HUES6 (cell line): Measurements from ENCODE around the gene LHFPL6.

ENCODE experiments used
- H3K27ac ChIP-seq: 2 replicates; pipeline ENCODE4 v1.7.0; 2013; ENCODE audit warnings: low read depth, mild to moderate bottlenecking, low read length, inconsistent platforms
- H3K27me3 ChIP-seq: 2 replicates; pipeline ENCODE4 v1.6.1; 2013; ENCODE audit warnings: low read length; ENCODE audit not compliant: control insufficient read depth, insufficient read depth
- H3K36me3 ChIP-seq: 2 replicates; pipeline ENCODE4 v1.6.1; 2013; ENCODE audit warnings: low read length; ENCODE audit not compliant: control insufficient read depth, insufficient read depth
- H3K4me1 ChIP-seq: 2 replicates; pipeline ENCODE4 v1.6.1; 2013; ENCODE audit warnings: low read length; ENCODE audit not compliant: control insufficient read depth, insufficient read depth
- H3K4me3 ChIP-seq: 2 replicates; pipeline ENCODE4 v1.5.1; 2013; ENCODE audit warnings: low read depth, low read length
- H3K9ac ChIP-seq: one replicate; pipeline ENCODE4 v1.6.1; 2013; ENCODE audit warnings: mild to moderate bottlenecking, low read length
- H3K9me3 ChIP-seq: 2 replicates; pipeline ENCODE4 v1.6.1; 2013; ENCODE audit warnings: low read depth, low read length; ENCODE audit not compliant: control insufficient read depth, insufficient read depth

LHFPL6 gene

GRCh38 chr13:39554371-39554770 lies 48.6 kb downstream of the LHFPL6 start:
- Histone ChIP-seq H3K27ac (no peak overlapping the region), H3K4me3 (no peak overlapping the region), H3K9me3 (no peaks in the 10 kb centered on the region; the same call in 1 of the 2 replicates), H3K36me3 (no peaks in the 10 kb centered on the region), H3K9ac (no peak overlapping the region), H3K4me1 (0 out of 2 replicates have a peak, but pooled peaks cover 4% of the 10 kb centered on the region), H3K27me3 (no peaks in the 10 kb centered on the region)

DNA sequence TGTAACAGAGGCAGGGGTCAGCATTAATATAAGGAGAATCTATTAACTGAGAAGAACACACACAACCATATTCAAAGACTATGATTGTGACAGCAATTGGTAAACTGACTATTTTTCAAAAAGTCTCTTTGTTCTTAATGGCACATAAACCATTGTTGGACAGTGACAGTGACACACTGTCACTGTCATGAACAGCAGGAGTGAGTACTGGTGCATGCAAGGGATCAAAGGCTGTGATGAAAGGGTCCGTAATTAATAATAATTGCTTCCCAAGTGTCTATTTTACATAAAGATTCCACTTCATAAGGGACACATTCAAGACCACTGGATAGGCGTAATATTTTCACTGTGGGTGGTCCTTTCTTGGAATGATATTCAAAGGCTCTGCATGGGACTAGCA lies 50.7 kb downstream of the LHFPL6 start:
- Histone ChIP-seq H3K4me3 (no peak overlapping the region), H3K27me3 (no peaks in the 10 kb centered on the region), H3K36me3 (no peaks in the 10 kb centered on the region), H3K27ac (no peak overlapping the region), H3K9ac (no peak overlapping the region), H3K9me3 (no peaks in the 10 kb centered on the region; the same call in 1 of the 2 replicates), H3K4me1 (no peaks in the 10 kb centered on the region)

DNA sequence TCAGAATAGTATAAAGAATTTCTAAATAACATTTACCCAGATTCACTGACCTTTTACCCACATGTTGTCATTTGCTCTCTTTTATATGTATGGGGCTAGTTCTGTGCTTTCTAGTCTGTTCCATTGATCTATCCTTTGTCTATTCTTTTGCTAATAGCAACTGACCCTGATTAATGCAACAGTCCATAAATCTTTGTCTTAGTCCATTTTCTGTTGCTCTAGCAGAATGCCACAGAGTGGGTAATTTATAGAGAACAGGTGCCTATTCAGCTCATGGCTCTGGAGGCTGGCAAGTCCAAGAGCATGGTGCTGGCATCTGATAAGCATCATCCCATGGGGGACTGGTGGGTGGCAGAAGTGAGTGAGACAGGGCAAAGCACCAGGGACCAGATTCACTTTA lies 52.1 kb downstream of the LHFPL6 start:
- Histone ChIP-seq H3K36me3 (no peaks in the 10 kb centered on the region), H3K27me3 (no peaks in the 10 kb centered on the region), H3K9ac (no peak overlapping the region), H3K27ac (no peak overlapping the region), H3K4me1 (peaks cover 4% of the 10 kb centered on the region; the same call in 1 of the 2 replicates), H3K9me3 (no peaks in the 10 kb centered on the region; the same call in 1 of the 2 replicates), H3K4me3 (no peak overlapping the region)

DNA sequence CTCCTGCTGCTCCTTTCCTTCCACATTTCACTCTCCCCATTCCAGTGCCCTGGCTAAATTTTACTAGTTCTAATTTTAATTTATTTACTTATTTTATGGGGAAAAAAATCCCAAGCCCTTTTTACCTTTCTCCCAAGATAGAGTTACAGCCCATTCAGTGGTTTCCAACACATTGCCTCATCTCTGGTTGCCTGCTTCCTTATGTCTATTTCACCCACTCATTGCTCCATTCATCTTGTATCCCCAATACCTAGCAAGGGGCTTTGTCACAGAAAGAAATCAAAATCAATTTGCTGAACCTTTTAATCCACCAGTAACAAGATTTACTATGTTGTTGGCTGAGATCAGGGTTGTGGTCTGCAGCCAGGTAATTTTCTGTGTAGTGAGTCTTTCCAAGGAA lies 55.9 kb downstream of the LHFPL6 start:
- Histone ChIP-seq H3K36me3 (no peaks in the 10 kb centered on the region), H3K4me3 (no peak overlapping the region), H3K4me1 (peaks cover 4% of the 10 kb centered on the region; the same call in 1 of the 2 replicates), H3K9me3 (no peaks in the 10 kb centered on the region; the same call in 1 of the 2 replicates), H3K27ac (no peak overlapping the region), H3K27me3 (no peaks in the 10 kb centered on the region), H3K9ac (no peak overlapping the region)

- H3K27me3 ChIP-seq = no peaks in the 10 kb centered on the region
- H3K4me1 ChIP-seq = peaks cover 4% of the 10 kb centered on the region; the same call in 1 of the 2 replicates
- no peak overlapping the region for H3K9ac ChIP-seq
- H3K4me3 ChIP-seq = no peak overlapping the region
- H3K9me3 ChIP-seq = no peaks in the 10 kb centered on the region
- H3K36me3 ChIP-seq = no peaks in the 10 kb centered on the region
- no peak overlapping the region for H3K27ac ChIP-seq
Observed at GRCh38 chr13:39542361-39542760, 60.6 kb downstream of the LHFPL6 start.

GRCh38 chr13:39540929-39541605 lies 61.9 kb downstream of the LHFPL6 start:
- H3K27ac ChIP-seq = no peak overlapping the region
- H3K4me3 ChIP-seq = no peak overlapping the region
- H3K36me3 ChIP-seq = no peaks in the 10 kb centered on the region
- no peak overlapping the region for H3K9ac ChIP-seq
- no peaks in the 10 kb centered on the region for H3K9me3 ChIP-seq
- no peaks in the 10 kb centered on the region for H3K27me3 ChIP-seq
- no peaks in the 10 kb centered on the region for H3K4me1 ChIP-seq

DNA sequence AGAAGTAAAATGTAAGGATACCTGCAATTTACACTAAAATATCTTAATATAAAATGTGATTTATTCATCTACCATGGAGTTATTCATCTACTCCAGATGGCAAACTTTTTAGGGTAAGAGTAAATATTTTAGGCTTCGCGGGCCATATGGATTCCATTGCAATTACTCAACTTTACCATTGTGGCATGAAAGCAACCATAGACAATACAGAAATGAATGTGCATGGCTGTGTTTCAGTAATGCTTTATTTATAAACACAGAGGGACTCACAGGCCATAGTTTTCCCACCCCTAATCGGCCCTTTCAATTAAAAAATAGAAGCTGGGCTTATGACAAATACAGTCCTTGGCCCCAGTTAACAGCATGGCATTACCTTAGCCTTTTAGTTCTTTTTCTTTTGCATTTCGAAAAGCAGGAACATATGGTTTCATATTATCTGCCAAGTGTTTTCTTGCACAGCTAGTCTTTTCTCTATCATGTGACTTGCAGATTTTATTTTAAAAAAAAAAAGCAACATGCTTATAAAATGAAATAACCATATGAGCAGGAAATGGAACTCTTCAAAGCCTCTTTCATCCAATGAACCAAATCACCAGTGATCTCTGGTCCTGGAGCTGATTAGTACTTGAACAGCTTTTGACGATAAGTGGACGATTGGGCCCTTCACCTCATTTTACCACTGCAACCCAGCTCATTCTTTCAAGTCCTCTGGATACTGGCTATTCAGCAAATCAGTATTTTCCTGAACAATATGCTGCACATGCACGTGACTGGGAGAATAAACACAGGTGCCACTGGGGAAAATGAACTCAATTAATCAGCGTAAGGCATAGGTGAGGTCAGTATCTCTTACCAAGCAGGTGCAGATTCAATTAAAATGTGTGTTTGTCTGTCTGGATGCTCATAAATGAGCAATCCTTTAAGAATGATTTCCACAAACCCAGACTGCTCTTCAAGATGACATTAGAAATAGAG lies 63.9 kb downstream of the LHFPL6 start:
- H3K4me3 ChIP-seq = no peak overlapping the region
- no peaks in the 10 kb centered on the region for H3K9me3 ChIP-seq
- H3K27me3 ChIP-seq = no peaks in the 10 kb centered on the region
- H3K27ac ChIP-seq = no peak overlapping the region
- no peak overlapping the region for H3K9ac ChIP-seq
- H3K4me1 ChIP-seq = no peaks in the 10 kb centered on the region
- H3K36me3 ChIP-seq = no peaks in the 10 kb centered on the region

- no peak overlapping the region for H3K27ac ChIP-seq
- H3K4me1 ChIP-seq = no peaks in the 10 kb centered on the region
Observed at GRCh38 chr13:39536906-39537305, 66.1 kb downstream of the LHFPL6 start.

GRCh38 chr13:39536274-39536673 lies 66.7 kb downstream of the LHFPL6 start:
- Histone ChIP-seq H3K27me3 (no peaks in the 10 kb centered on the region), H3K4me3 (no peak overlapping the region), H3K36me3 (no peaks in the 10 kb centered on the region), H3K27ac (no peak overlapping the region), H3K9ac (no peak overlapping the region), H3K9me3 (no peaks in the 10 kb centered on the region), H3K4me1 (no peaks in the 10 kb centered on the region)

More at GRCh38 chr13:39536906-39537305, 66.1 kb downstream of the LHFPL6 start:
- Histone ChIP-seq H3K9ac (no peak overlapping the region), H3K27me3 (no peaks in the 10 kb centered on the region), H3K4me3 (no peak overlapping the region), H3K36me3 (no peaks in the 10 kb centered on the region), H3K9me3 (no peaks in the 10 kb centered on the region)

GRCh38 chr13:39533651-39534150 lies 69.3 kb downstream of the LHFPL6 start:
- Histone ChIP-seq H3K9me3 (no peaks in the 10 kb centered on the region), H3K27me3 (no peaks in the 10 kb centered on the region), H3K36me3 (no peaks in the 10 kb centered on the region), H3K4me3 (no peak overlapping the region), H3K27ac (no peak overlapping the region), H3K4me1 (no peaks in the 10 kb centered on the region), H3K9ac (no peak overlapping the region)

DNA sequence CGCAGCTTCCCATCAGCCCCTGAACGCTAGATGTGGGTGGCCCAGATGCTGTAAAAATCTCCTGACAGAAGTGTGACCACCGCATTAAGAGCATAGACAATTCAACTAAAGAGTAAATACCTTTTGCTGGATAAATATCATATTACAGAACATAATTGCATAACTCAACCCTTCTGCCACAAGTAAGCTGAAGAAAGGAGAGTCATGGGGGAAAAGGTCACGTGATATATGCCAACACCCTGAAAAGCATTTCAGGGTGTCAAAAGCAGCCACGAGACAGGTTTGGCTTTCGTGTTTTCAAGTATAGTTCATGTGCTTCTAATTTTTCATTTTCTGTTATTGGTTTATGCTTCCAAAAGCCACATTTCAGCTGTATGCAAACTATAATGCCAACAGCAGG lies 71.3 kb downstream of the LHFPL6 start:
- Histone ChIP-seq H3K27me3 (no peaks in the 10 kb centered on the region), H3K9me3 (no peaks in the 10 kb centered on the region), H3K27ac (no peak overlapping the region), H3K4me1 (no peaks in the 10 kb centered on the region), H3K4me3 (no peak overlapping the region), H3K36me3 (no peaks in the 10 kb centered on the region), H3K9ac (no peak overlapping the region)
